Measurements from ENCODE around the gene EIF4E1B.

EIF4E1B gene

GRCh38 chr5:176663566-176663965 lies 33.1 kb downstream of the EIF4E1B start:
- no peak for DNase-seq
- no peaks in the 10 kb centered on the region for H3K9me3 Mint-ChIP-seq
- H3K36me3 Mint-ChIP-seq = no peaks in the 10 kb centered on the region
- CTCF ChIA-PET = no interaction called here
- H3K4me1 Mint-ChIP-seq = peaks cover 23% of the 10 kb centered on the region
- H3K27ac Mint-ChIP-seq = no peak overlapping the region
- H3K27me3 Mint-ChIP-seq = peaks cover 52% of the 10 kb centered on the region
- no peak overlapping the region for H3K4me3 Mint-ChIP-seq

GRCh38 chr5:176664479-176664878 lies 34.0 kb downstream of the EIF4E1B start:
- CTCF ChIA-PET = no interaction called here
- Mint-ChIP-seq H3K9me3 (no peaks in the 10 kb centered on the region), H3K36me3 (no peaks in the 10 kb centered on the region), H3K4me3 (no peak overlapping the region), H3K4me1 (peaks cover 14% of the 10 kb centered on the region), H3K27ac (no peak overlapping the region), H3K27me3 (peaks cover 57% of the 10 kb centered on the region)
- no peak for DNase-seq

DNA sequence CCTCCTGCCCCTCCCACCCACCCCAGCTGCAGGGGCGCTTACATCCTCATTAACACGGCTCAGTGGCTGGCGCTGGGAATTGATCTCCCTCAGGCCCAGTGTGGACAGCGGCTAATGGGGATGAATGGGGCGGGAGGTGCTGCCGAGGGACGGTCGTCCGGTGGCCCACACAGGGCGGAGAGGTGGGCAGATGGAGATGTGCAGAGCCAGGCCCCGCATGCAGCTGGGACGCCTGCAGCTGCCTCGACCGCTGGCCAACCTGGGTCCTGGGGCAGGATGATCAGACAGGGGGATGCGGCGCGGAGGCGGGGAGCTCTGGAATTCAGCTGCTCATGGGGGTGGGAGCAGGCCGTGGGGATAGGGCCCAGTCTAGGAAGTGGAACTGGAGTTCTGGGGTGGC lies 34.4 kb downstream of the EIF4E1B start:
- Mint-ChIP-seq H3K4me1 (peaks cover 10% of the 10 kb centered on the region), H3K36me3 (no peaks in the 10 kb centered on the region), H3K27ac (no peak overlapping the region), H3K9me3 (no peaks in the 10 kb centered on the region), H3K4me3 (no peak overlapping the region), H3K27me3 (peaks cover 57% of the 10 kb centered on the region)
- no peak for DNase-seq
- CTCF ChIA-PET = no interaction called here

GRCh38 chr5:176665517-176665916 lies 35.0 kb downstream of the EIF4E1B start:
- CTCF ChIA-PET = no interaction called here
- peaks cover 3% of the 10 kb centered on the region for H3K4me1 Mint-ChIP-seq
- no peak for DNase-seq
- no peaks in the 10 kb centered on the region for H3K9me3 Mint-ChIP-seq
- H3K4me3 Mint-ChIP-seq = no peak overlapping the region
- H3K27me3 Mint-ChIP-seq = peaks cover 59% of the 10 kb centered on the region
- no peaks in the 10 kb centered on the region for H3K36me3 Mint-ChIP-seq
- no peak overlapping the region for H3K27ac Mint-ChIP-seq

DNA sequence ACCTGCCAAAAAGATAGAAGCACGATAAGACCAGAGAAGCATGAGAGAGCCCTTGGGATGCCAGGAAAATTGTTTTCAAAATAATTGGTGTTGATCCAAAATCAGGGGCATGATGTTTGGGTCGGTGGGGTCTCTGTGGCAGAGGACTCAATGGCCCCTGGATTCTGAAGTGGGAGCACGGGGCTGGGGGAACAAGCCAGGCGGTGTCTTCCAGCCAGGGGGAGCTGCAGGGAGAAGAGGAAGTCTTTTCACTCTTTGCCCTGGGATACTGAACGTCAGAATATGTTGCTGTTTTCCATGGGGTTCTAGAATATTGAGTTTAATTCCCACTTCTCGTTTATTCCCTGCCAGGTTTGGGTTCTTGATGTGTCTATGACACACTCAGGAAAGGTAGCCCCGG lies 37.2 kb downstream of the EIF4E1B start:
- Mint-ChIP-seq H3K27ac (no peak overlapping the region), H3K9me3 (no peaks in the 10 kb centered on the region), H3K36me3 (no peaks in the 10 kb centered on the region), H3K27me3 (peaks cover 67% of the 10 kb centered on the region), H3K4me3 (no peak overlapping the region), H3K4me1 (no peaks in the 10 kb centered on the region)
- CTCF ChIA-PET = no interaction called here
- DNase-seq = no peak

- Mint-ChIP-seq H3K36me3 (no peaks in the 10 kb centered on the region), H3K4me3 (no peak overlapping the region), H3K4me1 (no peaks in the 10 kb centered on the region), H3K9me3 (no peaks in the 10 kb centered on the region), H3K27ac (no peak overlapping the region), H3K27me3 (peaks cover 51% of the 10 kb centered on the region)
- CTCF ChIA-PET = interaction anchor here (3.0 kb wide), 1 partner anchor 10 kb away, joined by 12 read pairs; no protein-coding TSS in a partner anchor
- no peak for DNase-seq
These were observed 40.0 kb downstream of the EIF4E1B start for GRCh38 chr5:176670449-176670848.

GRCh38 chr5:176671399-176671798 lies 40.9 kb downstream of the EIF4E1B start:
- no peak for DNase-seq
- Mint-ChIP-seq H3K27ac (no peak overlapping the region), H3K4me1 (no peaks in the 10 kb centered on the region), H3K36me3 (no peaks in the 10 kb centered on the region), H3K27me3 (peaks cover 47% of the 10 kb centered on the region), H3K9me3 (no peaks in the 10 kb centered on the region), H3K4me3 (no peak overlapping the region)
- CTCF ChIA-PET = interaction anchor here (3.0 kb wide), 1 partner anchor 11 kb away, joined by 12 read pairs; no protein-coding TSS in a partner anchor

DNA sequence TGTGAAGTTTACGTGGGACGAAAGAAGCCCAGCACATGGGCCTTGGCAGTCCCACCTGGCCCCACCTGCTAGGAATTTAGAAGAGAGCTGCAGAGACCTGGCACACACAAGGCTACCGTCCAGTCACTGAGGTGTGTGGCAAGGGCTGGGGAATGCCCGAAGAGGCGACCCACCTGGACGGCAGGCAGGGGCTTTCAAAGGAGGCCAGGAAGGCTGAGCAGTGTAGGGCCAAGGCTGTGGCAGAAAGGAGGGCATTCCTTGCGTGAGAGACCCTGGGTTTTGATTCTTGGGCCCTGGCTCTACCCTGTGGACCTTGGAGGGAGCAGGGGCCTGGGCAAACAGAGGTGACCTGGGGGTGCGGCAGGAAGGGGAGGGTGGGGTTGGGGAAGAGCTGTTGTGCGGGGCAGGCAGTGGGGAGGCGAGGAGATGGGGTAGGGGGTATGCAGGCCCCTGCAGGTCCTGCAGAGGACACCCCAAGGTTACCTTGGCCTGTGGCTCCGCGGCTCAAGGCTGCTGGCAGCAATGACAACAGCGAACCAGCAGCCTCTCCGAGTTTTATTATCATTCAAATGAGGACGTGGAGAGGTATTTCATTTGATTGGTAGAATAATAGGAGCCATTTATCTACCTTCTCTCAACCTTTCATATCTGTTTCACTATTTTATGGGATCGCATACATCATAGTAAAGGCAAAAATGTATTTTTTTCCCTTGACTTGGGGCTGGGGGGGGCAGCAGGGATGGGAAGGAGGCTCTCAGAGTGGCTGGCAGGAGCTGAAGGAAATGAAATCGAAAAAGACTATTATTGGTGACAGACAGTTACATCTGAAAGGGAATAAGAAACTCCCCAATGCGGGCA lies 41.6 kb downstream of the EIF4E1B start:
- Mint-ChIP-seq H3K9me3 (no peaks in the 10 kb centered on the region), H3K4me1 (no peaks in the 10 kb centered on the region), H3K27me3 (peaks cover 51% of the 10 kb centered on the region), H3K27ac (no peak overlapping the region), H3K4me3 (no peak overlapping the region), H3K36me3 (no peaks in the 10 kb centered on the region)
- CTCF ChIA-PET = interaction anchor here (2.3 kb wide), 1 partner anchor 11 kb away, joined by 8 read pairs; no protein-coding TSS in a partner anchor
- DNase-seq = no peak

GRCh38 chr5:176673651-176674583 lies 43.4 kb downstream of the EIF4E1B start:
- peaks cover 55% of the 10 kb centered on the region for H3K27me3 Mint-ChIP-seq
- no peak overlapping the region for H3K27ac Mint-ChIP-seq
- no peaks in the 10 kb centered on the region for H3K36me3 Mint-ChIP-seq
- no peak overlapping the region for H3K4me3 Mint-ChIP-seq
- CTCF ChIA-PET = interaction anchor here (1.1 to 2.3 kb wide), 2 partner anchors 13 to 16 kb away, joined by 5 to 8 read pairs; no protein-coding TSS in a partner anchor
- no peaks in the 10 kb centered on the region for H3K9me3 Mint-ChIP-seq
- no peak for DNase-seq
- H3K4me1 Mint-ChIP-seq = no peaks in the 10 kb centered on the region

GRCh38 chr5:176674799-176675198 lies 44.3 kb downstream of the EIF4E1B start:
- Mint-ChIP-seq H3K36me3 (no peaks in the 10 kb centered on the region), H3K4me1 (no peaks in the 10 kb centered on the region), H3K9me3 (no peaks in the 10 kb centered on the region), H3K27ac (no peak overlapping the region), H3K27me3 (peaks cover 62% of the 10 kb centered on the region), H3K4me3 (no peak overlapping the region)
- no peak for DNase-seq
- CTCF ChIA-PET = no interaction called here

GRCh38 chr5:176675676-176676360 lies 45.3 kb downstream of the EIF4E1B start:
- H3K27me3 Mint-ChIP-seq = peaks cover 67% of the 10 kb centered on the region
- no peaks in the 10 kb centered on the region for H3K36me3 Mint-ChIP-seq
- H3K4me1 Mint-ChIP-seq = no peaks in the 10 kb centered on the region
- DNase-seq = no peak
- no peaks in the 10 kb centered on the region for H3K9me3 Mint-ChIP-seq
- H3K4me3 Mint-ChIP-seq = no peak overlapping the region
- no peak overlapping the region for H3K27ac Mint-ChIP-seq
- CTCF ChIA-PET = interaction anchor here (2.8 kb wide), 1 partner anchor 16 kb away, joined by 16 read pairs; no protein-coding TSS in a partner anchor

- no peaks in the 10 kb centered on the region for H3K4me1 Mint-ChIP-seq
- CTCF ChIA-PET = interaction anchor here (2.8 kb wide), 1 partner anchor 16 kb away, joined by 16 read pairs; no protein-coding TSS in a partner anchor
- DNase-seq = no peak
- peaks cover 69% of the 10 kb centered on the region for H3K27me3 Mint-ChIP-seq
- H3K27ac Mint-ChIP-seq = no peak overlapping the region
- H3K9me3 Mint-ChIP-seq = no peaks in the 10 kb centered on the region
- H3K4me3 Mint-ChIP-seq = no peak overlapping the region
- no peaks in the 10 kb centered on the region for H3K36me3 Mint-ChIP-seq
These were observed 45.9 kb downstream of the EIF4E1B start for GRCh38 chr5:176676361-176676824.

DNA sequence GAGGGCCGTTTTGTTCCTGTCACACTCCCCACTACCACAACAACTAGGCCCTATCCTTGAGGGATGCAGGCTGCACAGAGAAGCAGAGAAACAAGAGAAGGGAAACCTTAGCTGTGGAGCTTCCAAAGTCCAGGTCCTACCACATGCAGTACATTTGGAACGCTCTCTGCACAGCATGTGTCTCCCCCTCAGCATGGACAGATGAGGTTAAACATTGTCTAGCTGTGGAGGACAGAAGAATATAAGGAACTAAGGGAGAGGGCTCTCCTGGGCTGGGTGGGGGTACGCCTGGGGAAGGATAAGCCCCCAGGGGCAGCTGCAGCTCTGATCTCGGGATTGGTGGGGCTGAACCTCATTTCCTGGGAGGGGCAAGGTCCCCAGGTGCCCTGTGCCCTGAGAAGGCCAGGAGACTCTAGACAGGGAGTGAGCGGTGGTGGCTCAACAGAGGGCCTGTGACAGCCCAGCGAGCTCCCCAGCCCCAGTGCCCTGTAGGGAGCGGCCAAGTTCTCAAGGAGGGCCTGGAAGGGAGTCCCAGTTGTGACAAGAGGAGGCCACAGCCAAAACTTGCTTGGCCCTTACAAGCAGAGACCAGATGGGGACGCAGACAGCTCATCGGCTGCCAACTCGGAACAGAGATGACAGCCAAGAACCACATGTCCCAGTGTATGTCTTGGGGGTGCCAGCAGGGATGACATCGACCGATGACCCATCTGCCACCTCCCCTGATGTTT lies 46.9 kb downstream of the EIF4E1B start:
- CTCF ChIA-PET = interaction anchor here (2.8 kb wide), 1 partner anchor 17 kb away, joined by 16 read pairs; no protein-coding TSS in a partner anchor
- no peak overlapping the region for H3K4me3 Mint-ChIP-seq
- H3K27ac Mint-ChIP-seq = no peak overlapping the region

More for the DNA sequence above, 46.9 kb downstream of the EIF4E1B start:
- DNase-seq = no peak
- H3K36me3 Mint-ChIP-seq = no peaks in the 10 kb centered on the region
- H3K9me3 Mint-ChIP-seq = no peaks in the 10 kb centered on the region
- H3K4me1 Mint-ChIP-seq = no peaks in the 10 kb centered on the region
- peaks cover 74% of the 10 kb centered on the region for H3K27me3 Mint-ChIP-seq
